HepG2 (cell line): ENCODE measurements around the gene DOCK4. TPM values are rescaled to one million over a fixed set of nuclear protein-coding genes. Genes with fewer than 3 reads are reported as not detected.

ENCODE experiments used
- DNMT1 ChIP-seq: sonication (generic); formaldehyde crosslinking; IDR thresholded peaks from 2 replicates; pipeline ENCODE4 v1.5.1; 2020; ENCODE audit warnings: mild to moderate bottlenecking, missing genetic modification reagents
- ELF3 ChIP-seq: IDR thresholded peaks from 2 replicates; pipeline ENCODE4 v1.6.1; 2016; ENCODE audit warnings: missing genetic modification reagents, missing compliant biosample characterization
- FOXO1 ChIP-seq: sonication (generic); formaldehyde crosslinking; IDR thresholded peaks from 2 replicates; pipeline ENCODE4 v1.4.0; 2020; ENCODE audit warnings: missing genetic modification reagents
- HDAC2 ChIP-seq: sonication (generic); formaldehyde crosslinking; IDR thresholded peaks from 2 replicates; pipeline ENCODE4 v1.4.0; 2020; ENCODE audit warnings: missing genetic modification reagents
- HNF4A ChIP-seq: sonication (generic); formaldehyde crosslinking; IDR thresholded peaks from 2 replicates; pipeline ENCODE4 v1.4.0; 2020; ENCODE audit warnings: missing genetic modification reagents
- MIER3 ChIP-seq: IDR thresholded peaks from 2 replicates; pipeline ENCODE4 v1.6.1; 2016; ENCODE audit warnings: missing compliant biosample characterization, borderline replicate concordance
- NR2F1 ChIP-seq, 2 experiments: fragments of 450-650 bp in 1 of 2; formaldehyde crosslinking in 1 of 2; IDR thresholded peaks; 2 replicates each; pipeline versions ENCODE4 v1.5.0 to v1.6.1; 2016 to 2020; ENCODE audit warnings: mild to moderate bottlenecking in 1 of 2, missing compliant biosample characterization in 1 of 2, missing genetic modification reagents in 1 of 2, moderate library complexity in 1 of 2
- ZNF205 ChIP-seq: IDR thresholded peaks from 2 replicates; pipeline ENCODE4 v1.6.1; 2018; ENCODE audit warnings: missing biosample characterization, missing genetic modification reagents
- polyA plus RNA-seq, 8 experiments: library from polyadenylated mRNA; depleted of rRNA in 3 of 8; stranded (reverse) in 7 of 8; unstranded in 1 of 8; fragments of >200 nt; fragmentation: Illumina TruSeq in 4 of 8; extraction: Trizol in 4 of 8; gene quantifications; 2 replicates each; pipeline versions ENCODE4 v1.2.1 to v1.2.3, GENCODE V29; 2011 to 2016; ENCODE audit warnings: low read depth in 4 of 8, missing spikeins in 1 of 8, mixed read lengths in 1 of 8; ENCODE audit not compliant: insufficient read depth in 1 of 8
- total RNA-seq, 5 experiments: library from RNA; depleted of rRNA; stranded (reverse); fragments of >200 nt; fragmentation: Illumina TruSeq; extraction: Trizol; gene quantifications; 2 replicates each; pipeline ENCODE4 v1.2.3, GENCODE V29; 2016; ENCODE audit warnings: low read depth in 1 of 5
- TF ChIP-seq, protein P1 (sequence below): sonication (generic); formaldehyde crosslinking; IDR thresholded peaks from 2 replicates; pipeline ENCODE4 v1.8.0; 2022; ENCODE audit warnings: mild to moderate bottlenecking, missing genetic modification reagents, moderate library complexity
- TF ChIP-seq, protein P2 (sequence below): sonication (generic); formaldehyde crosslinking; IDR thresholded peaks from 2 replicates; pipeline ENCODE4 v1.4.0; 2020; ENCODE audit warnings: mild to moderate bottlenecking, missing genetic modification reagents, borderline replicate concordance
- TF ChIP-seq, protein P3 (sequence below): IDR thresholded peaks from 2 replicates; pipeline ENCODE4 v1.6.1; 2016; ENCODE audit warnings: low read depth, control low read depth
- TF ChIP-seq, protein P4 (sequence below): sonication (generic); formaldehyde crosslinking; IDR thresholded peaks from 2 replicates; pipeline ENCODE4 v1.4.0; 2020; ENCODE audit warnings: missing genetic modification reagents
- TF ChIP-seq, protein P5 (sequence below): IDR thresholded peaks from 2 replicates; pipeline ENCODE4 v1.6.1; 2018; ENCODE audit warnings: missing genetic modification reagents
- TF ChIP-seq, protein P6 (sequence below): IDR thresholded peaks from 2 replicates; pipeline ENCODE4 v1.6.1; 2016; ENCODE audit warnings: control low read depth

Gene DOCK4
- total and polyA plus RNA-seq, 2 of the 13 experiments (the other 11 are each of a cell fraction or from before 2014, with no cell fraction given) = 13.5 to 17.4 TPM

DNA sequence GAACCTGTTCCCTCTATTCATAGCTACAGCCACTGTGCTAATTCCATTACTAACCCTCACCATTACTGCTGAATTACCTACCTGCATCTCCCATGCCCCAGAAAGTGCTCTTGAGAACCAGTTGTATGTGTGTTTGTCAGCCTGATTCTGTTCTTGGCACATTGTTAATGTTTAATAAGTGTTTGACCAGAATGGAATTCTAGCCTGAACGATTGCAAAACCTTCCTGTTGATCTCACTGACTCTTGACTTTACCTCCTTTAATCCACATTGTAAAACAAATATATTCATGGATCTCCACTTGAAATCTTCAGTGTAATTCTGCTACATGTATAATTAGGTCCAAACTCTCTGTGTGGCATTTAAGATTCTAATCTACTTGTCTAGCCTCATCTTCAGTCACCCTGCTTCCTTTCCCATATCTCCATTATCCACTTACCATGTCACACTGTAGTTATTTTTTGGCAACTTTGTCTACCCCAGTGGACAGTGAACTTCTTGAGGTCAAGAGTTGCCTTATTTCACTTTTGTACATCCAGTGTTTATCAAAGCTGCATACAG, 5.2 kb upstream of the DOCK4 start (continued):
- TF ChIP-seq DNMT1 (CRISPR knock-in tag) = no peak
- 0 out of 2 replicates have a peak, but pooled peaks have one; percentile 45 for TF ChIP-seq MIER3 (CRISPR knock-in tag)
- TF ChIP-seq, protein P1, sequence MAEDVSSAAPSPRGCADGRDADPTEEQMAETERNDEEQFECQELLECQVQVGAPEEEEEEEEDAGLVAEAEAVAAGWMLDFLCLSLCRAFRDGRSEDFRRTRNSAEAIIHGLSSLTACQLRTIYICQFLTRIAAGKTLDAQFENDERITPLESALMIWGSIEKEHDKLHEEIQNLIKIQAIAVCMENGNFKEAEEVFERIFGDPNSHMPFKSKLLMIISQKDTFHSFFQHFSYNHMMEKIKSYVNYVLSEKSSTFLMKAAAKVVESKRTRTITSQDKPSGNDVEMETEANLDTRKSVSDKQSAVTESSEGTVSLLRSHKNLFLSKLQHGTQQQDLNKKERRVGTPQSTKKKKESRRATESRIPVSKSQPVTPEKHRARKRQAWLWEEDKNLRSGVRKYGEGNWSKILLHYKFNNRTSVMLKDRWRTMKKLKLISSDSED (CRISPR knock-in tag) = no peak
- peak; percentile 89 for TF ChIP-seq FOXO1 (CRISPR knock-in tag)
- TF ChIP-seq ZNF205 (CRISPR knock-in tag) = peak; percentile 21; the same call in 1 of the 2 replicates
- TF ChIP-seq, protein P2, sequence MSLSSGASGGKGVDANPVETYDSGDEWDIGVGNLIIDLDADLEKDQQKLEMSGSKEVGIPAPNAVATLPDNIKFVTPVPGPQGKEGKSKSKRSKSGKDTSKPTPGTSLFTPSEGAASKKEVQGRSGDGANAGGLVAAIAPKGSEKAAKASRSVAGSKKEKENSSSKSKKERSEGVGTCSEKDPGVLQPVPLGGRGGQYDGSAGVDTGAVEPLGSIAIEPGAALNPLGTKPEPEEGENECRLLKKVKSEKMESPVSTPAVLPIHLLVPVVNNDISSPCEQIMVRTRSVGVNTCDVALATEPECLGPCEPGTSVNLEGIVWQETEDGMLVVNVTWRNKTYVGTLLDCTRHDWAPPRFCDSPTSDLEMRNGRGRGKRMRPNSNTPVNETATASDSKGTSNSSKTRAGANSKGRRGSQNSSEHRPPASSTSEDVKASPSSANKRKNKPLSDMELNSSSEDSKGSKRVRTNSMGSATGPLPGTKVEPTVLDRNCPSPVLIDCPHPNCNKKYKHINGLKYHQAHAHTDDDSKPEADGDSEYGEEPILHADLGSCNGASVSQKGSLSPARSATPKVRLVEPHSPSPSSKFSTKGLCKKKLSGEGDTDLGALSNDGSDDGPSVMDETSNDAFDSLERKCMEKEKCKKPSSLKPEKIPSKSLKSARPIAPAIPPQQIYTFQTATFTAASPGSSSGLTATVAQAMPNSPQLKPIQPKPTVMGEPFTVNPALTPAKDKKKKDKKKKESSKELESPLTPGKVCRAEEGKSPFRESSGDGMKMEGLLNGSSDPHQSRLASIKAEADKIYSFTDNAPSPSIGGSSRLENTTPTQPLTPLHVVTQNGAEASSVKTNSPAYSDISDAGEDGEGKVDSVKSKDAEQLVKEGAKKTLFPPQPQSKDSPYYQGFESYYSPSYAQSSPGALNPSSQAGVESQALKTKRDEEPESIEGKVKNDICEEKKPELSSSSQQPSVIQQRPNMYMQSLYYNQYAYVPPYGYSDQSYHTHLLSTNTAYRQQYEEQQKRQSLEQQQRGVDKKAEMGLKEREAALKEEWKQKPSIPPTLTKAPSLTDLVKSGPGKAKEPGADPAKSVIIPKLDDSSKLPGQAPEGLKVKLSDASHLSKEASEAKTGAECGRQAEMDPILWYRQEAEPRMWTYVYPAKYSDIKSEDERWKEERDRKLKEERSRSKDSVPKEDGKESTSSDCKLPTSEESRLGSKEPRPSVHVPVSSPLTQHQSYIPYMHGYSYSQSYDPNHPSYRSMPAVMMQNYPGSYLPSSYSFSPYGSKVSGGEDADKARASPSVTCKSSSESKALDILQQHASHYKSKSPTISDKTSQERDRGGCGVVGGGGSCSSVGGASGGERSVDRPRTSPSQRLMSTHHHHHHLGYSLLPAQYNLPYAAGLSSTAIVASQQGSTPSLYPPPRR (CRISPR knock-in tag) = peak; percentile 91
- TF ChIP-seq, protein P3, sequence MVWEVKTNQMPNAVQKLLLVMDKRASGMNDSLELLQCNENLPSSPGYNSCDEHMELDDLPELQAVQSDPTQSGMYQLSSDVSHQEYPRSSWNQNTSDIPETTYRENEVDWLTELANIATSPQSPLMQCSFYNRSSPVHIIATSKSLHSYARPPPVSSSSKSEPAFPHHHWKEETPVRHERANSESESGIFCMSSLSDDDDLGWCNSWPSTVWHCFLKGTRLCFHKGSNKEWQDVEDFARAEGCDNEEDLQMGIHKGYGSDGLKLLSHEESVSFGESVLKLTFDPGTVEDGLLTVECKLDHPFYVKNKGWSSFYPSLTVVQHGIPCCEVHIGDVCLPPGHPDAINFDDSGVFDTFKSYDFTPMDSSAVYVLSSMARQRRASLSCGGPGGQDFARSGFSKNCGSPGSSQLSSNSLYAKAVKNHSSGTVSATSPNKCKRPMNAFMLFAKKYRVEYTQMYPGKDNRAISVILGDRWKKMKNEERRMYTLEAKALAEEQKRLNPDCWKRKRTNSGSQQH = 0 out of 2 replicates have a peak, but pooled peaks have one; percentile 21
- peak; percentile 11 to 23; a peak in 1 of 4 replicates for TF ChIP-seq NR2F1 (CRISPR knock-in tag; IDR thresholded peaks at IDR 0.05)
- peak; percentile 89 for TF ChIP-seq HDAC2 (CRISPR knock-in tag)
- TF ChIP-seq, protein P4, sequence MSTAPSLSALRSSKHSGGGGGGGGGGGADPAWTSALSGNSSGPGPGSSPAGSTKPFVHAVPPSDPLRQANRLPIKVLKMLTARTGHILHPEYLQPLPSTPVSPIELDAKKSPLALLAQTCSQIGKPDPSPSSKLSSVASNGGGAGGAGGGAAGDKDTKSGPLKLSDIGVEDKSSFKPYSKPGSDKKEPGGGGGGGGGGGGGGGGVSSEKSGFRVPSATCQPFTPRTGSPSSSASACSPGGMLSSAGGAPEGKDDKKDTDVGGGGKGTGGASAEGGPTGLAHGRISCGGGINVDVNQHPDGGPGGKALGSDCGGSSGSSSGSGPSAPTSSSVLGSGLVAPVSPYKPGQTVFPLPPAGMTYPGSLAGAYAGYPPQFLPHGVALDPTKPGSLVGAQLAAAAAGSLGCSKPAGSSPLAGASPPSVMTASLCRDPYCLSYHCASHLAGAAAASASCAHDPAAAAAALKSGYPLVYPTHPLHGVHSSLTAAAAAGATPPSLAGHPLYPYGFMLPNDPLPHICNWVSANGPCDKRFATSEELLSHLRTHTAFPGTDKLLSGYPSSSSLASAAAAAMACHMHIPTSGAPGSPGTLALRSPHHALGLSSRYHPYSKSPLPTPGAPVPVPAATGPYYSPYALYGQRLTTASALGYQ (CRISPR knock-in tag) = peak; percentile 79
- peak; percentile 73 for TF ChIP-seq ELF3 (CRISPR knock-in tag)
- TF ChIP-seq, protein P5, sequence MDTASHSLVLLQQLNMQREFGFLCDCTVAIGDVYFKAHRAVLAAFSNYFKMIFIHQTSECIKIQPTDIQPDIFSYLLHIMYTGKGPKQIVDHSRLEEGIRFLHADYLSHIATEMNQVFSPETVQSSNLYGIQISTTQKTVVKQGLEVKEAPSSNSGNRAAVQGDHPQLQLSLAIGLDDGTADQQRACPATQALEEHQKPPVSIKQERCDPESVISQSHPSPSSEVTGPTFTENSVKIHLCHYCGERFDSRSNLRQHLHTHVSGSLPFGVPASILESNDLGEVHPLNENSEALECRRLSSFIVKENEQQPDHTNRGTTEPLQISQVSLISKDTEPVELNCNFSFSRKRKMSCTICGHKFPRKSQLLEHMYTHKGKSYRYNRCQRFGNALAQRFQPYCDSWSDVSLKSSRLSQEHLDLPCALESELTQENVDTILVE (CRISPR knock-in tag) = 0 out of 2 replicates have a peak, but pooled peaks have one; percentile 38
- TF ChIP-seq, protein P6, sequence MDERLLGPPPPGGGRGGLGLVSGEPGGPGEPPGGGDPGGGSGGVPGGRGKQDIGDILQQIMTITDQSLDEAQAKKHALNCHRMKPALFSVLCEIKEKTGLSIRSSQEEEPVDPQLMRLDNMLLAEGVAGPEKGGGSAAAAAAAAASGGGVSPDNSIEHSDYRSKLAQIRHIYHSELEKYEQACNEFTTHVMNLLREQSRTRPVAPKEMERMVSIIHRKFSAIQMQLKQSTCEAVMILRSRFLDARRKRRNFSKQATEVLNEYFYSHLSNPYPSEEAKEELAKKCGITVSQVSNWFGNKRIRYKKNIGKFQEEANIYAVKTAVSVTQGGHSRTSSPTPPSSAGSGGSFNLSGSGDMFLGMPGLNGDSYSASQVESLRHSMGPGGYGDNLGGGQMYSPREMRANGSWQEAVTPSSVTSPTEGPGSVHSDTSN = no peak
- peak; percentile 76 for TF ChIP-seq HNF4A (CRISPR knock-in tag)
